HEK293 (cell line): Measurements from ENCODE around the gene S100P.

Experiments
- MZF1 ChIP-seq: fragments of 450-650 bp; formaldehyde crosslinking; IDR thresholded peaks from 2 replicates; pipeline ENCODE4 v1.5.1; 2017; ENCODE audit warnings: missing biosample characterization, missing genetic modification characterization, borderline replicate concordance
- SP2 ChIP-seq: fragments of 450-650 bp; formaldehyde crosslinking; IDR thresholded peaks from 2 replicates; pipeline ENCODE4 v1.5.1; 2016; ENCODE audit warnings: missing biosample characterization, missing genetic modification characterization
- ZNF10 ChIP-seq: fragments of 450-650 bp; formaldehyde crosslinking; IDR thresholded peaks from 2 replicates; pipeline ENCODE4 v1.5.1; 2017; ENCODE audit warnings: missing biosample characterization, missing genetic modification characterization
- TF ChIP-seq, protein P1 (sequence below): fragments of 450-650 bp; formaldehyde crosslinking; IDR thresholded peaks from 2 replicates; pipeline ENCODE4 v1.5.1; 2016; ENCODE audit warnings: missing biosample characterization, missing genetic modification characterization

DNA sequence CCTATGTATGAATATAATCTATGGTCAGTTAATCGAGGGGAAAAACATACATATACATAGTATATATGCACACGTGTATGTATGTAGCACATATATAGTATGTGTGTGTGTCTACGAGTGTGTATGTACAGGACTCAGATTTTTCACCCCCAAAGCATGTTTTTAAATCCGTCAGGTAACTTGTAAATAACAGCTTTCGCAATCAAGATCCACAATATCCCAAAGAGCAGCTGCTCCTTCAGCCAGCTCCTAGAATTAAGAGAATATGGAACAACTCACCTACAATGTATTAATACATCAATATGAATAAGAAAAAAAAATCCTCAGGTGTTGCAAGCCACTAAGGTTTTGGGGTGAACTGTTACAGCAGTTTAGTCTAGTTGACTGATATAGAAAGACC is 12.5 kb downstream of the S100P start:
- no peak for TF ChIP-seq ZNF10
- TF ChIP-seq, protein P1, sequence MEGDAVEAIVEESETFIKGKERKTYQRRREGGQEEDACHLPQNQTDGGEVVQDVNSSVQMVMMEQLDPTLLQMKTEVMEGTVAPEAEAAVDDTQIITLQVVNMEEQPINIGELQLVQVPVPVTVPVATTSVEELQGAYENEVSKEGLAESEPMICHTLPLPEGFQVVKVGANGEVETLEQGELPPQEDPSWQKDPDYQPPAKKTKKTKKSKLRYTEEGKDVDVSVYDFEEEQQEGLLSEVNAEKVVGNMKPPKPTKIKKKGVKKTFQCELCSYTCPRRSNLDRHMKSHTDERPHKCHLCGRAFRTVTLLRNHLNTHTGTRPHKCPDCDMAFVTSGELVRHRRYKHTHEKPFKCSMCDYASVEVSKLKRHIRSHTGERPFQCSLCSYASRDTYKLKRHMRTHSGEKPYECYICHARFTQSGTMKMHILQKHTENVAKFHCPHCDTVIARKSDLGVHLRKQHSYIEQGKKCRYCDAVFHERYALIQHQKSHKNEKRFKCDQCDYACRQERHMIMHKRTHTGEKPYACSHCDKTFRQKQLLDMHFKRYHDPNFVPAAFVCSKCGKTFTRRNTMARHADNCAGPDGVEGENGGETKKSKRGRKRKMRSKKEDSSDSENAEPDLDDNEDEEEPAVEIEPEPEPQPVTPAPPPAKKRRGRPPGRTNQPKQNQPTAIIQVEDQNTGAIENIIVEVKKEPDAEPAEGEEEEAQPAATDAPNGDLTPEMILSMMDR (tag by site-specific recombination) = no peak
- no peak for TF ChIP-seq SP2
- no peak for TF ChIP-seq MZF1 (tag by site-specific recombination)
